Measurements from ENCODE around the gene KRT36. TPM values are rescaled to one million over a fixed set of nuclear protein-coding genes. Genes with fewer than 3 reads are reported as not detected.

KRT36 gene
- total RNA-seq, 6 donors from 2014 or later, result not detected

- no peak for ATAC-seq (ENCODE audit: low FRiP score in 2 of 2)
- Histone ChIP-seq H3K4me1 (peaks cover 3 to 25% (median 14%) of the 10 kb centered on the region in 4 donors), H3K9me3 (no peaks in the 10 kb centered on the region), H3K27me3 (peaks cover 0 to 5% (median 3%) of the 10 kb centered on the region in 4 donors), H3K27ac (peak overlapping the region in 3 of 4 donors; percentile 4 to 72 (median 34)), H3K36me3 (no peaks in the 10 kb centered on the region), H3K4me3 (no peak overlapping the region)
- peak in 1 of 2 donors; percentile 90 for DNase-seq
- TF ChIP-seq EP300 (IDR thresholded peaks at IDR 0.05) (no peak), POLR2AphosphoS5 (IDR thresholded peaks at IDR 0.05) (peak in 1 of 2 donors; percentile 44)
- WGBS, 2 donors, result 51 to 64% methylated on average over 9 of the region's 9 CpGs
Observed at GRCh38 chr17:41532947-41533570, 43.3 kb upstream of the KRT36 start.

- TF ChIP-seq POLR2A (IDR thresholded peaks at IDR 0.05) (no peak), POLR2AphosphoS5 (IDR thresholded peaks at IDR 0.05) (no peak), CTCF (IDR thresholded peaks at IDR 0.05) (no peak), EP300 (IDR thresholded peaks at IDR 0.05) (no peak)
- Histone ChIP-seq H3K27ac (peak overlapping the region in 2 of 4 donors; percentile 4 to 72), H3K9me3 (no peaks in the 10 kb centered on the region), H3K36me3 (no peaks in the 10 kb centered on the region), H3K4me1 (peaks cover 10 to 35% (median 20%) of the 10 kb centered on the region in 4 donors), H3K27me3 (peaks cover 0 to 14% (median 11%) of the 10 kb centered on the region in 4 donors), H3K4me3 (no peak overlapping the region)
- ATAC-seq (ENCODE audit: low FRiP score in 2 of 2) (no peak), DNase-seq (no peak)
- 50 to 71% methylated on average over 1 of the region's 1 CpG for WGBS, 2 donors
Observed at GRCh38 chr17:41531993-41532392, 42.3 kb upstream of the KRT36 start.

GRCh38 chr17:41530062-41531048 lies 40.6 kb upstream of the KRT36 start:
- peak in 1 of 2 donors; percentile 59 for TF ChIP-seq POLR2AphosphoS5 (IDR thresholded peaks at IDR 0.05)
- TF ChIP-seq EP300 (IDR thresholded peaks at IDR 0.05), result peak in 1 of 4 donors; percentile 8
- no peak for TF ChIP-seq CTCF (IDR thresholded peaks at IDR 0.05)
- TF ChIP-seq POLR2A (IDR thresholded peaks at IDR 0.05), result peak in 1 of 4 donors; percentile 48
- ATAC-seq (ENCODE audit: low FRiP score in 2 of 2) (peak; percentile 19 to 36), DNase-seq (peak in 1 of 2 donors; percentile 85)
- peaks cover 10 to 28% (median 18%) of the 10 kb centered on the region in 4 donors for H3K4me1 ChIP-seq
- peak overlapping the region; percentile 65 to 93 (median 88) for H3K27ac ChIP-seq
- no peaks in the 10 kb centered on the region for H3K9me3 ChIP-seq
- 65 to 73% methylated on average over 6 to 8 of the region's 8 CpGs for WGBS, 2 donors
- H3K36me3 ChIP-seq, result no peaks in the 10 kb centered on the region
- H3K27me3 ChIP-seq, result peaks cover 0 to 15% (median 11%) of the 10 kb centered on the region in 4 donors
- H3K4me3 ChIP-seq, result no peak overlapping the region

- no peak for ATAC-seq (ENCODE audit: low FRiP score in 2 of 2)
- H3K27me3 ChIP-seq, result peaks cover 0 to 15% (median 11%) of the 10 kb centered on the region in 4 donors
- peaks cover 10 to 28% (median 18%) of the 10 kb centered on the region in 4 donors for H3K4me1 ChIP-seq
- DNase-seq, result no peak
- peaks cover 0 to under 1% (median 0%) of the 10 kb centered on the region in 4 donors for H3K36me3 ChIP-seq
- WGBS, 2 donors, result 47 to 63% methylated on average over 3 to 5 of the region's 5 CpGs
- no peak for TF ChIP-seq EP300 (IDR thresholded peaks at IDR 0.05)
- no peak for TF ChIP-seq POLR2AphosphoS5 (IDR thresholded peaks at IDR 0.05)
- TF ChIP-seq CTCF (IDR thresholded peaks at IDR 0.05), result no peak
- no peak for TF ChIP-seq POLR2A (IDR thresholded peaks at IDR 0.05)
- H3K4me3 ChIP-seq, result no peak overlapping the region
- H3K9me3 ChIP-seq, result no peaks in the 10 kb centered on the region
- peak overlapping the region; percentile 57 to 93 (median 88) for H3K27ac ChIP-seq
Observed at GRCh38 chr17:41529491-41529915, 39.8 kb upstream of the KRT36 start.

- Histone ChIP-seq H3K4me3 (peak overlapping the region in 1 of 4 donors; percentile 50), H3K27me3 (peaks cover 0 to 15% (median 11%) of the 10 kb centered on the region in 4 donors)
Observed at GRCh38 chr17:41528959-41529353, 39.2 kb upstream of the KRT36 start.

More at GRCh38 chr17:41528959-41529353, 39.2 kb upstream of the KRT36 start:
- peak in 1 of 2 donors; percentile 17 for DNase-seq
- no peaks in the 10 kb centered on the region for H3K9me3 ChIP-seq
- no peak for ATAC-seq (ENCODE audit: low FRiP score in 2 of 2)
- TF ChIP-seq POLR2AphosphoS5 (IDR thresholded peaks at IDR 0.05) (no peak), CTCF (IDR thresholded peaks at IDR 0.05) (no peak), POLR2A (IDR thresholded peaks at IDR 0.05) (no peak), EP300 (IDR thresholded peaks at IDR 0.05) (no peak)
- peak overlapping the region; percentile 69 to 93 (median 88) for H3K27ac ChIP-seq
- WGBS, 2 donors, result 48 to 49% methylated on average over 6 to 10 of the region's 10 CpGs
- H3K4me1 ChIP-seq, result peaks cover 10 to 30% (median 18%) of the 10 kb centered on the region in 4 donors
- peaks cover 0 to 5% (median 0%) of the 10 kb centered on the region in 4 donors for H3K36me3 ChIP-seq

Data from upper lobe of left lung (tissue), 6 donors.